Astrocyte (in vitro differentiated cells and primary cell): ENCODE measurements around the gene SHISA3.

ENCODE experiments used
- EZH2 ChIP-seq: IDR thresholded peaks from 2 replicates; pipeline ENCODE4 v1.6.1; 2012; ENCODE audit warnings: mild to moderate bottlenecking, low read length, inconsistent platforms; ENCODE audit not compliant: insufficient read depth
- TF ChIP-seq, protein P1 (sequence below): IDR thresholded peaks from 2 replicates; pipeline ENCODE4 v1.5.1; 2011; ENCODE audit warnings: low read depth, mild to moderate bottlenecking, inconsistent platforms, low read length, moderate library complexity; ENCODE audit not compliant: insufficient read depth

DNA sequence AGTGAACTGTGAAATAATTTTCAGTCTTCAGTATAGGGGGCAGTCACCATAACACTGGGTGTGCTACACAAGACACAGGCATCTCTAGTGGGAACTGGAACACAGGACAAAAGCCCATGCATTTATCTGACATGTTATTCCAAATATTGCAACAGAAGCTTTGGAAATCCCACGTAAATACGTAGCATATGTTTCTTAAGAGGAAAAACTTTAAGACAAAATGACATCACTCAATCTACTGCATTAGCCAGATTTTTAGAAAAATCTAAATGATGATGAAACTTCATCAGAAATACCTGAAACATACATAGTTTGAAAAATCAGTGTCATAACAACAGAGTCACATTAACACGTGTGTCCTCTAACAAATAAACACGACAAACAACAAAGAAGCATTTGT is 14.5 kb downstream of the SHISA3 start:
- TF ChIP-seq, protein P1, sequence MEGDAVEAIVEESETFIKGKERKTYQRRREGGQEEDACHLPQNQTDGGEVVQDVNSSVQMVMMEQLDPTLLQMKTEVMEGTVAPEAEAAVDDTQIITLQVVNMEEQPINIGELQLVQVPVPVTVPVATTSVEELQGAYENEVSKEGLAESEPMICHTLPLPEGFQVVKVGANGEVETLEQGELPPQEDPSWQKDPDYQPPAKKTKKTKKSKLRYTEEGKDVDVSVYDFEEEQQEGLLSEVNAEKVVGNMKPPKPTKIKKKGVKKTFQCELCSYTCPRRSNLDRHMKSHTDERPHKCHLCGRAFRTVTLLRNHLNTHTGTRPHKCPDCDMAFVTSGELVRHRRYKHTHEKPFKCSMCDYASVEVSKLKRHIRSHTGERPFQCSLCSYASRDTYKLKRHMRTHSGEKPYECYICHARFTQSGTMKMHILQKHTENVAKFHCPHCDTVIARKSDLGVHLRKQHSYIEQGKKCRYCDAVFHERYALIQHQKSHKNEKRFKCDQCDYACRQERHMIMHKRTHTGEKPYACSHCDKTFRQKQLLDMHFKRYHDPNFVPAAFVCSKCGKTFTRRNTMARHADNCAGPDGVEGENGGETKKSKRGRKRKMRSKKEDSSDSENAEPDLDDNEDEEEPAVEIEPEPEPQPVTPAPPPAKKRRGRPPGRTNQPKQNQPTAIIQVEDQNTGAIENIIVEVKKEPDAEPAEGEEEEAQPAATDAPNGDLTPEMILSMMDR, result no peak
- TF ChIP-seq EZH2, result no peak
